ENCODE measurements around the gene E2F3. TPM values are rescaled to one million over a fixed set of nuclear protein-coding genes. Genes with fewer than 3 reads are reported as not detected.
A peak's percentile ranks its signal among the peaks of the same experiment; 100 is the strongest.

Gene E2F3
- total RNA-seq, 1 experiment from 2014 or later = 18.7 TPM

DNA sequence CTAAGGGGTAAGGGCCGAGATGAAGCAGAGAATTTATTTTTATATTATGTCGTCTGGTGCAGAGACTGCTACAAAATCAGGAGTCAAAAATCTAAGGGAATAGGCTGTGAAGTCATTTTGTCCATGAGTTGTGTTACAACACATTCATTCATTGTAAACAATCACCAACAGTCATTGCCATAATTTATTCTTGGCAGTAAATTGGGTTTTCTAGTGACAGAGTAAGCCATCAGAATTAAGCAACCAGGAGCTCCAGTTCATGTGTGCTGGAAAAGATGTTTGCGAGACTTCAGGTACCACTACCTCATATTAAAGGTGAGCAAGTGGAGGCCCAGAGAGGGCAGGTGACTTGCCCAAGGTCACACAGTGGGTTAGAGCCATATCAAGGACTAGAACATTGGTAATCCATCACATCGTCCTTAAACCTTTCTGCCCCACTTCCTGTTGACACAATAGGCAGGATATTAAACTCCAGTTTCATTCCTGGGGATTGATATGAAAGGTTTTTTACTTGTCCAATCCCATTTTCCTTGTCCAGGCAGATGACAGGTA is 46.0 kb downstream of the E2F3 start:
- TF ChIP-seq CTCF (IDR thresholded peaks at IDR 0.05; ENCODE audit: unreplicated experiment) = no peak
- peaks cover 14% of the 10 kb centered on the region for H3K4me1 Mint-ChIP-seq (ENCODE audit: insufficient read depth, unreplicated experiment)
- no peaks in the 10 kb centered on the region for H3K27me3 Mint-ChIP-seq (ENCODE audit: insufficient read depth, unreplicated experiment)
- intact Hi-C loops (cut with micrococcal nuclease) = no loop called here
- H3K4me3 Mint-ChIP-seq (ENCODE audit: unreplicated experiment) = no peak overlapping the region
- peaks cover 12% of the 10 kb centered on the region for H3K9me3 Mint-ChIP-seq (ENCODE audit: unreplicated experiment)
- DNase-seq (ENCODE audit: unreplicated experiment) = peak; percentile 16
- no peak overlapping the region for H3K27ac Mint-ChIP-seq (ENCODE audit: low read depth, unreplicated experiment)
- peaks cover 24% of the 10 kb centered on the region for H3K36me3 Mint-ChIP-seq (ENCODE audit: insufficient read depth, unreplicated experiment)
- no TSS peak for BruUV-seq (replicated peaks)
- ChIA-PET POLR2A (interaction anchor here (0.6 to 1.6 kb wide), 2 partner anchors 10 to 33 kb away, joined by 3 to 5 read pairs; no protein-coding TSS in a partner anchor), CTCF (interaction anchor here (0.6 to 0.7 kb wide), 5 partner anchors 43 to 496 kb away, joined by 3 to 5 read pairs (median 4); no protein-coding TSS in a partner anchor)

DNA sequence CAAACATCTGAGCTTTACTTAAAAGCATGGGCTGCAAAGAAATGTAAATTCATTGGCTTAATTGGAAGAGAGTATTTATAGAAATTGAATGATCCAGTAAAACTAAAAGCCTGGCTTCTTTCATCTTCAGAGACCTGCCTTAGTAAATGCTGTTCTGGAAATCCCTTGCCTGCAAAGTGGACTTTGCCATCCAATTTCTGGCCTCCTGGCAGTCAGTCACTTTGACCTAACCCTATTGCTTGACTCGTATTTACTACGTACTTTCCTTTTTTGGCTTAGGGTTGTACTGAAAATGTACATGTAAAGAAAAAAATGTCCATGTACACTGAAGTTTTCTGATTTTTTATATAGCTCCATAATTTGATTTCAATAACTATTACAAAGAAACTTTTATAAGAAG is 47.1 kb downstream of the E2F3 start:
- POLR2A ChIA-PET = no interaction called here
- BruUV-seq (replicated peaks) = no TSS peak

GRCh38 chr6:20454204-20454824 is 52.6 kb downstream of the E2F3 start:
- Mint-ChIP-seq H3K9me3 (ENCODE audit: unreplicated experiment) (peaks cover 12% of the 10 kb centered on the region), H3K4me1 (ENCODE audit: insufficient read depth, unreplicated experiment) (peaks cover 6% of the 10 kb centered on the region), H3K27me3 (ENCODE audit: insufficient read depth, unreplicated experiment) (no peaks in the 10 kb centered on the region), H3K36me3 (ENCODE audit: insufficient read depth, unreplicated experiment) (peaks cover 21% of the 10 kb centered on the region), H3K27ac (ENCODE audit: low read depth, unreplicated experiment) (peak overlapping the region; percentile 43), H3K4me3 (ENCODE audit: unreplicated experiment) (no peak overlapping the region)
- POLR2A ChIA-PET = no interaction called here
- BruUV-seq (replicated peaks) = no TSS peak
- no peak for TF ChIP-seq CTCF (IDR thresholded peaks at IDR 0.05; ENCODE audit: unreplicated experiment)
- CTCF ChIA-PET = interaction anchor here (1.3 kb wide), 1 partner anchor 31 kb away, joined by 3 read pairs; no protein-coding TSS in a partner anchor
- DNase-seq (ENCODE audit: unreplicated experiment) = no peak
- intact Hi-C loops (cut with micrococcal nuclease) = no loop called here

More for the DNA sequence above, 47.1 kb downstream of the E2F3 start:
- intact Hi-C loops (cut with micrococcal nuclease) = no loop called here
- H3K27me3 Mint-ChIP-seq (ENCODE audit: insufficient read depth, unreplicated experiment) = no peaks in the 10 kb centered on the region
- CTCF ChIA-PET = interaction anchor here (1.3 kb wide), 1 partner anchor 44 kb away, joined by 4 read pairs; no protein-coding TSS in a partner anchor
- no peak overlapping the region for H3K4me3 Mint-ChIP-seq (ENCODE audit: unreplicated experiment)
- H3K4me1 Mint-ChIP-seq (ENCODE audit: insufficient read depth, unreplicated experiment) = peaks cover 14% of the 10 kb centered on the region
- TF ChIP-seq CTCF (IDR thresholded peaks at IDR 0.05; ENCODE audit: unreplicated experiment) = no peak
- no peak overlapping the region for H3K27ac Mint-ChIP-seq (ENCODE audit: low read depth, unreplicated experiment)
- peaks cover 12% of the 10 kb centered on the region for H3K9me3 Mint-ChIP-seq (ENCODE audit: unreplicated experiment)
- peaks cover 24% of the 10 kb centered on the region for H3K36me3 Mint-ChIP-seq (ENCODE audit: insufficient read depth, unreplicated experiment)
- DNase-seq (ENCODE audit: unreplicated experiment) = no peak

DNA sequence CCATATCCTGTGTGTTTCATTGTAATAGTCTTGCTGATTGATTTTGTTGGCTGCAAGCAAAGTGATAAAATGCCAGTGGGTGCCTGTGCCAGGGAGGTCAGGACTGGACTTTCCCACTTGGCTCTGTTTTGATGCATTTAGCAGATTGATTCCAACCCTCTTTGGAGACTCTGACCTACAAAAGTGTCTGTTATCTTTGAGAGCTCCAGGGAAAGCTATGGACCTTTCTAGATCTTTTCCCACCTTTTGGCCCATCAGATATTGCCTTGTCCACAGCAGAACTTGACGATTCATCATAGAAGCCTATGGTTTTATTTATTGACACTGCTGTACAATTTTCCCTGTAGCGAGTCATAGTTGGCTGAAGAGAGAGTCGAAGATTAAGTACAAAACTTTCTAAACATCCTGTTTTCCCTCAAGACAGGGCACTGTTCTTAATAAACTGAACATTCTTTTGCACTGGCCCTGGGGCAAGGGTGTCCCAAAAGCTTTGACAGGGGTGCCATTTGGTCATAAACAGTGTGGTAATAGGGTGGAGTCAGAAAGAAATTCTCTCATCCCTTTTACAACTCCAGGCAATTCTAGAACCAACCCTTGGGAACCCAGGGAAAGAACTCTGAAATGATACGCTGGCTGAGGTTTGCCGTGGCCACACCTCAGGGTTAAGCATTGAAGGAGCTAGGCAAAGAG is 53.7 kb downstream of the E2F3 start:
- Mint-ChIP-seq H3K4me3 (ENCODE audit: unreplicated experiment) (peak overlapping the region; percentile 5), H3K4me1 (ENCODE audit: insufficient read depth, unreplicated experiment) (peaks cover 6% of the 10 kb centered on the region), H3K9me3 (ENCODE audit: unreplicated experiment) (peaks cover 12% of the 10 kb centered on the region), H3K27me3 (ENCODE audit: insufficient read depth, unreplicated experiment) (no peaks in the 10 kb centered on the region), H3K36me3 (ENCODE audit: insufficient read depth, unreplicated experiment) (peaks cover 21% of the 10 kb centered on the region), H3K27ac (ENCODE audit: low read depth, unreplicated experiment) (peak overlapping the region; percentile 43)
- peak; percentile 30 for DNase-seq (ENCODE audit: unreplicated experiment)
- intact Hi-C loops (cut with micrococcal nuclease) = no loop called here
- BruUV-seq (replicated peaks) = no TSS peak
- TF ChIP-seq CTCF (IDR thresholded peaks at IDR 0.05; ENCODE audit: unreplicated experiment) = no peak
- ChIA-PET CTCF (interaction anchor here (0.6 to 1.3 kb wide), 4 partner anchors 11 to 820 kb away, joined by 3 to 4 read pairs (median 3); no protein-coding TSS in a partner anchor), POLR2A (interaction anchor here (0.6 to 1.1 kb wide), 2 partner anchors 53 to 55 kb away, joined by 4 read pairs; no protein-coding TSS in a partner anchor)

Data from MCF 10A (cell line).